Renal cortical epithelial cell (primary cell): Measurements from ENCODE around the gene TNNI3K. TPM values are rescaled to one million over a fixed set of nuclear protein-coding genes. Genes with fewer than 3 reads are reported as not detected.
"Not testable (repeated sequence)": the region's sequence is repeated elsewhere in the genome, so short reads cannot be mapped to it uniquely, and the experiment has no call there.

Experiments used
- DNase-seq: peaks from one replicate; pipeline ENCODE4 v3.0.0-alpha.2; 2011; ENCODE audit warnings: low read depth
- total RNA-seq: library from RNA; depleted of rRNA; stranded (reverse); fragments of >200 nt; gene quantifications from 2 replicates; pipeline ENCODE4 v1.2.3, GENCODE V29; 2014

TNNI3K gene
- total RNA-seq: 0.35 TPM in 1 of 2 replicates, not detected in the other

GRCh38 chr1:74235153-74235552 lies at the start of gene TNNI3K:
Gene TNNI3K (plus strand): TSS chr1:74235387. CDS start chr1:74235452, 65 bp downstream.
- no peak for DNase-seq

- peak; percentile 28 for DNase-seq
Measured at GRCh38 chr1:74193908-74194307, 41.3 kb upstream of the TNNI3K start.

GRCh38 chr1:74195339-74195738 lies 39.8 kb upstream of the TNNI3K start:
- DNase-seq: no peak

- no peak for DNase-seq
Measured at GRCh38 chr1:74197255-74197654, 37.9 kb upstream of the TNNI3K start.

GRCh38 chr1:74197657-74198552 lies 37.3 kb upstream of the TNNI3K start, which contains the start of the genes FPGT and LRRIQ3:
Gene FPGT (plus strand): TSS chr1:74198242. CDS start chr1:74198279, 37 bp downstream.
Gene LRRIQ3 (minus strand): TSS chr1:74198176. CDS start chr1:74183684, 14,492 bp downstream.
- peak; percentile 87 for DNase-seq

GRCh38 chr1:74199504-74199903 lies 35.7 kb upstream of the TNNI3K start:
- DNase-seq: no peak

GRCh38 chr1:74205266-74205665 lies 29.9 kb upstream of the TNNI3K start:
- no peak for DNase-seq

GRCh38 chr1:74215229-74215628 lies 20.0 kb upstream of the TNNI3K start:
- no peak for DNase-seq

GRCh38 chr1:74222701-74223100 lies 12.5 kb upstream of the TNNI3K start:
- no peak for DNase-seq

GRCh38 chr1:74223453-74223852 lies 11.7 kb upstream of the TNNI3K start:
- DNase-seq: no peak

GRCh38 chr1:74236440-74236839 lies 1.3 kb downstream of the TNNI3K start:
- DNase-seq: no peak

- DNase-seq: no peak
Measured at GRCh38 chr1:74237035-74237434, 1.8 kb downstream of the TNNI3K start.

- DNase-seq: no peak
Measured at GRCh38 chr1:74237787-74238186, 2.6 kb downstream of the TNNI3K start.

GRCh38 chr1:74245168-74245772 lies 10.1 kb downstream of the TNNI3K start:
- DNase-seq: no peak

GRCh38 chr1:74246315-74246714 lies 11.1 kb downstream of the TNNI3K start:
- DNase-seq: peak; percentile 87

- no peak for DNase-seq
Measured at GRCh38 chr1:74247881-74248528, 12.8 kb downstream of the TNNI3K start.

GRCh38 chr1:74253243-74253824 lies 18.1 kb downstream of the TNNI3K start:
- DNase-seq: not testable (repeated sequence)

- DNase-seq: no peak
Measured at GRCh38 chr1:74266001-74266400, 30.8 kb downstream of the TNNI3K start.

- no peak for DNase-seq
Measured at GRCh38 chr1:74271503-74271902, 36.3 kb downstream of the TNNI3K start.

GRCh38 chr1:74280642-74281396 lies 45.6 kb downstream of the TNNI3K start:
- no peak for DNase-seq

- no peak for DNase-seq
Measured at GRCh38 chr1:74286414-74286813, 51.2 kb downstream of the TNNI3K start.
